HepG2 (cell line): ENCODE data around the gene MDM4. TPM values are rescaled to one million over a fixed set of nuclear protein-coding genes. Genes with fewer than 3 reads are reported as not detected.
A peak's percentile ranks its signal among the peaks of the same experiment; 100 is the strongest.

Source experiments
- ATAC-seq: fragments of 200-7000 bp; cut with Tn5 transposase; 3 replicates; pipeline ENCODE4 v1.9.1; 2020; ENCODE audit warnings: mild to moderate bottlenecking, moderate library complexity
- BruUV-seq: library from RNA; stranded (reverse); fragments of 400-500 nt; replicated peaks from 2 replicates; lab custom pipeline; 2021; lab: Mats Ljungman, UMichigan
- CTCF ChIA-PET: fragments of 300-600 bp; formaldehyde crosslinking; extraction: SDS; loops from one replicate; lab custom pipeline; 2021; ENCODE audit warnings: low total read pairs, inconsistent platforms, low intra/inter-chr PET ratio; lab: Yijun Ruan, JAX
- POLR2A ChIA-PET: fragments of 350-600 bp; sonication (Branson Sonifier 250); formaldehyde crosslinking; loops from one replicate; lab custom pipeline; 2020; ENCODE audit warnings: antibody characterized with exemption, inconsistent platforms; lab: Yijun Ruan, JAX
- DNase-seq: peaks from one replicate; pipeline ENCODE4 v3.0.0-alpha.2; 2015; ENCODE audit warnings: low spot score
- FAIRE-seq: peaks from 3 replicates; lab custom pipeline; 2011; peaks lifted over from hg19 to GRCh38; lab: Jason Lieb, UNC
- H2AFZ ChIP-seq: one replicate; pipeline ENCODE4 v1.6.1; 2011; ENCODE audit warnings: low read length, inconsistent platforms
- H3K27ac ChIP-seq: fragments of 300-600 bp; 3 replicates; pipeline ENCODE4 v1.8.0; 2011; ENCODE audit warnings: mixed run types, mild to moderate bottlenecking, mixed read lengths, low read length, inconsistent platforms; ENCODE audit not compliant: insufficient read depth; ENCODE audit errors: extremely low read length
- H3K27me3 ChIP-seq, 2 experiments: fragments of 200-600 bp in 1 of 2; 2 replicates in 1 of 2; 3 replicates in 1 of 2; pipeline versions ENCODE4 v1.6.0 to v1.8.0; 2011; ENCODE audit warnings: low read length in 2 of 2, mild to moderate bottlenecking in 2 of 2, moderate library complexity in 2 of 2, inconsistent platforms in 1 of 2; ENCODE audit not compliant: insufficient read depth in 2 of 2, control insufficient read depth in 1 of 2
- H3K36me3 ChIP-seq, 2 experiments: fragments of 200-600 bp in 1 of 2; replicated peaks in 1 of 2; 2 replicates in 1 of 2; 3 replicates in 1 of 2; pipeline versions ENCODE4 v1.5.1 to v1.8.0; 2011; ENCODE audit warnings: low read length in 2 of 2, inconsistent platforms in 1 of 2; ENCODE audit not compliant: insufficient read depth in 2 of 2, control insufficient read depth in 1 of 2
- H3K4me1 ChIP-seq: 2 replicates; pipeline ENCODE4 v1.5.1; 2012; ENCODE audit warnings: low read length, inconsistent platforms; ENCODE audit not compliant: insufficient read depth
- H3K4me2 ChIP-seq: 2 replicates; pipeline ENCODE4 v1.6.0; 2011; ENCODE audit warnings: low read depth, low read length, inconsistent platforms
- H3K4me3 ChIP-seq, 3 experiments: fragments of 200-600 bp in 1 of 3; sonication (generic), shearing (Covaris generic) in 1 of 3; replicated peaks in 1 of 3; 2 replicates each; pipeline ENCODE4 v1.5.1; 2011 to 2016; ENCODE audit warnings: low read length in 3 of 3, inconsistent platforms in 2 of 3, low read depth in 2 of 3, mild to moderate bottlenecking in 2 of 3, control low read depth in 1 of 3, mixed read lengths in 1 of 3; ENCODE audit not compliant: insufficient read depth in 1 of 3
- H3K79me2 ChIP-seq: one replicate; pipeline ENCODE4 v1.6.1; 2011; ENCODE audit warnings: low read length, inconsistent platforms; ENCODE audit not compliant: insufficient read depth
- H3K9ac ChIP-seq: 2 replicates; pipeline ENCODE4 v1.6.0; 2011; ENCODE audit warnings: mild to moderate bottlenecking, low read depth, low read length, inconsistent platforms; ENCODE audit not compliant: insufficient read depth
- H3K9me3 ChIP-seq: 2 replicates; pipeline ENCODE4 v1.5.1; 2012; ENCODE audit warnings: mild to moderate bottlenecking, low read length
- H4K20me1 ChIP-seq: 2 replicates; pipeline ENCODE4 v1.6.0; 2011; ENCODE audit warnings: inconsistent platforms, mild to moderate bottlenecking, low read length, moderate library complexity; ENCODE audit not compliant: insufficient read depth
- AFF4 ChIP-seq: sonication (generic); formaldehyde crosslinking; IDR thresholded peaks from 2 replicates; pipeline ENCODE4 v1.4.0; 2020; ENCODE audit warnings: missing genetic modification reagents
- ATF4 ChIP-seq, 2 experiments: fragments of 450-650 bp in 1 of 2; sonication (generic) in 1 of 2; formaldehyde crosslinking; IDR thresholded peaks; 2 replicates each; pipeline versions ENCODE4 v1.5.0 to v1.8.0; 2020 to 2022; ENCODE audit warnings: mild to moderate bottlenecking in 1 of 2, missing genetic modification reagents in 1 of 2
- EZH2 ChIP-seq: conservative IDR thresholded peaks from 2 replicates; pipeline ENCODE4 v1.6.1; 2012; ENCODE audit warnings: mild to moderate bottlenecking, low read depth, low read length, moderate library complexity
- GMEB1 ChIP-seq: sonication (generic); formaldehyde crosslinking; IDR thresholded peaks from 2 replicates; pipeline ENCODE4 v1.5.1; 2020; ENCODE audit warnings: missing genetic modification reagents, mild to moderate bottlenecking, borderline replicate concordance
- HOXA9 ChIP-seq: sonication (generic); formaldehyde crosslinking; IDR thresholded peaks from 2 replicates; pipeline ENCODE4 v1.8.1; 2022; ENCODE audit warnings: missing genetic modification reagents, mild to moderate bottlenecking, moderate library complexity, borderline replicate concordance
- KDM3A ChIP-seq: IDR thresholded peaks from 2 replicates; pipeline ENCODE4 v1.6.1; 2018; ENCODE audit warnings: low read depth, missing compliant biosample characterization
- PTBP1 ChIP-seq: fragments of 200-400 bp; formaldehyde crosslinking; IDR thresholded peaks from 2 replicates; pipeline ENCODE4 v1.6.1; 2018; ENCODE audit warnings: low read length, low read depth; ENCODE audit not compliant: poor library complexity, severe bottlenecking
- SAFB2 ChIP-seq: sonication (generic); formaldehyde crosslinking; IDR thresholded peaks from 2 replicates; pipeline ENCODE4 v1.5.1; 2020; ENCODE audit warnings: missing genetic modification reagents, low read depth, mild to moderate bottlenecking, borderline replicate concordance
- SRSF4 ChIP-seq: fragments of 200-400 bp; formaldehyde crosslinking; IDR thresholded peaks from one replicate; pipeline ENCODE4 v1.6.1; 2018; ENCODE audit warnings: mild to moderate bottlenecking, low read depth, low read length, moderate library complexity; ENCODE audit not compliant: poor library complexity, severe bottlenecking
- ZHX1 ChIP-seq: sonication (generic); formaldehyde crosslinking; IDR thresholded peaks from 2 replicates; pipeline ENCODE4 v1.8.1; 2022; ENCODE audit warnings: low read depth, mild to moderate bottlenecking, missing genetic modification reagents
- ZMYM3 ChIP-seq: sonication (generic); formaldehyde crosslinking; IDR thresholded peaks from 2 replicates; pipeline ENCODE4 v1.5.1; 2020; ENCODE audit warnings: mild to moderate bottlenecking, missing genetic modification reagents
- ZNF510 ChIP-seq: sonication (generic); formaldehyde crosslinking; IDR thresholded peaks from 2 replicates; pipeline ENCODE4 v1.4.0; 2020; ENCODE audit warnings: low read depth, mild to moderate bottlenecking, missing genetic modification reagents
- ZNF746 ChIP-seq: sonication (generic); formaldehyde crosslinking; IDR thresholded peaks from 2 replicates; pipeline ENCODE4 v1.8.0; 2022; ENCODE audit warnings: mild to moderate bottlenecking, missing genetic modification reagents
- ZNF772 ChIP-seq: sonication (generic); formaldehyde crosslinking; IDR thresholded peaks from 2 replicates; pipeline ENCODE4 v1.5.0; 2020; ENCODE audit warnings: mild to moderate bottlenecking, missing genetic modification reagents
- ZNF781 ChIP-seq: sonication (generic); formaldehyde crosslinking; IDR thresholded peaks from 2 replicates; pipeline ENCODE4 v1.5.1; 2020; ENCODE audit warnings: borderline replicate concordance, mild to moderate bottlenecking, missing genetic modification reagents; ENCODE audit errors: not compliant biosample characterization
- ZSCAN31 ChIP-seq: sonication (generic); formaldehyde crosslinking; IDR thresholded peaks from 2 replicates; pipeline ENCODE4 v1.5.0; 2020; ENCODE audit warnings: low read depth, mild to moderate bottlenecking, missing genetic modification reagents
- WGBS: methylation state at CpG from one replicate; pipeline ENCODE4 v1.1.6; 2017; ENCODE audit warnings: low lambda C conversion rate; 5-methylcytosine and 5-hydroxymethylcytosine counted together
- in situ Hi-C: cut with HindIII; loops from 2 replicates; pipeline ENCODE4 v1.10.0; 2017; ENCODE audit warnings: low pct_unique_long_range_greater_than_20kb; ENCODE audit not compliant: extremely low pct_ligation_motif_present
- intact Hi-C: fragments of 100-400 bp; cut with micrococcal nuclease; formaldehyde crosslinking; loops from one replicate; pipeline ENCODE4 v1.10.0; 2022; ENCODE audit not compliant: unreplicated experiment
- polyA plus RNA-seq, 8 experiments: library from polyadenylated mRNA; depleted of rRNA in 3 of 8; stranded (reverse) in 7 of 8; unstranded in 1 of 8; fragments of >200 nt; fragmentation: Illumina TruSeq in 4 of 8; extraction: Trizol in 4 of 8; gene quantifications; 2 replicates each; pipeline versions ENCODE4 v1.2.1 to v1.2.3, GENCODE V29; 2011 to 2016; ENCODE audit warnings: low read depth in 4 of 8, missing spikeins in 1 of 8, mixed read lengths in 1 of 8; ENCODE audit not compliant: insufficient read depth in 1 of 8
- total RNA-seq, 5 experiments: library from RNA; depleted of rRNA; stranded (reverse); fragments of >200 nt; fragmentation: Illumina TruSeq; extraction: Trizol; gene quantifications; 2 replicates each; pipeline ENCODE4 v1.2.3, GENCODE V29; 2016; ENCODE audit warnings: low read depth in 1 of 5

MDM4 gene
- total and polyA plus RNA-seq, 2 of the 13 experiments (the other 11 are each of a cell fraction or from before 2014, with no cell fraction given), result 14.9 to 19.0 TPM

- no TSS peak for BruUV-seq
- Histone ChIP-seq H3K4me2 (no peak overlapping the region), H4K20me1 (no peaks in the 10 kb centered on the region), H3K27ac (no peak overlapping the region), H2AFZ (no peak overlapping the region), H3K36me3 (no peaks in the 10 kb centered on the region), H3K27me3 (no peaks in the 10 kb centered on the region), H3K4me1 (no peaks in the 10 kb centered on the region), H3K79me2 (no peaks in the 10 kb centered on the region), H3K9ac (no peak overlapping the region), H3K9me3 (no peaks in the 10 kb centered on the region), H3K4me3 (no peak overlapping the region)
- DNase-seq (no peak), FAIRE-seq (no peak), ATAC-seq (peak; percentile 39)
- intact Hi-C loops, result no loop called here
- in situ Hi-C loops, result no loop called here
- POLR2A ChIA-PET, result no interaction called here
- 68% methylated on average over 8 of the region's 8 CpGs for WGBS
- CTCF ChIA-PET, result no interaction called here
- TF ChIP-seq ZSCAN31 (CRISPR knock-in tag), result no peak
- TF ChIP-seq ZNF781 (CRISPR knock-in tag), result no peak
- no peak for TF ChIP-seq ZNF746 (CRISPR knock-in tag)
- TF ChIP-seq ZHX1, result no peak
- no peak for TF ChIP-seq AFF4
- TF ChIP-seq PTBP1, result no peak
- TF ChIP-seq ATF4 (CRISPR knock-in tag; IDR thresholded peaks at IDR 0.05), result no peak
- TF ChIP-seq KDM3A, result no peak
- TF ChIP-seq SAFB2, result no peak
- no peak for TF ChIP-seq HOXA9 (CRISPR knock-in tag)
- no peak for TF ChIP-seq ZNF510
- no peak for TF ChIP-seq ZNF772 (CRISPR knock-in tag)
- TF ChIP-seq ZMYM3, result no peak
- no peak for TF ChIP-seq SRSF4
- no peak for TF ChIP-seq EZH2
- no peak for TF ChIP-seq GMEB1 (CRISPR knock-in tag)
Observed at GRCh38 chr1:204576422-204576821, 60.2 kb downstream of the MDM4 start.
